ENCODE data around the gene HBA2.
"Not testable (repeated sequence)": the region's sequence is repeated elsewhere in the genome, so short reads cannot be mapped to it uniquely, and the experiment has no call there.

Gene HBA2

GRCh38 chr16:188674-189073, 16.0 kb downstream of the HBA2 start:
- FAIRE-seq (no peak), DNase-seq (ENCODE audit: extremely low spot score, insufficient read length, low read depth) (no peak)

- no peak for DNase-seq (ENCODE audit: extremely low spot score, insufficient read length, low read depth)
- no peak for FAIRE-seq
These were observed 17.0 kb downstream of the HBA2 start for GRCh38 chr16:189604-190186.

GRCh38 chr16:191831-192230, 19.2 kb downstream of the HBA2 start:
- no peak for FAIRE-seq
- no peak for DNase-seq (ENCODE audit: extremely low spot score, insufficient read length, low read depth)

- DNase-seq (ENCODE audit: extremely low spot score, insufficient read length, low read depth) (no peak), FAIRE-seq (no peak)
These were observed 20.0 kb downstream of the HBA2 start for GRCh38 chr16:192686-193085.

GRCh38 chr16:193441-193840, 20.8 kb downstream of the HBA2 start:
- FAIRE-seq: no peak

GRCh38 chr16:194516-194915, 21.8 kb downstream of the HBA2 start:
- DNase-seq (ENCODE audit: extremely low spot score, insufficient read length, low read depth): no peak

More at GRCh38 chr16:193441-193840, 20.8 kb downstream of the HBA2 start:
- DNase-seq (ENCODE audit: extremely low spot score, insufficient read length, low read depth): no peak

GRCh38 chr16:200388-200787, 27.7 kb downstream of the HBA2 start:
- no peak for DNase-seq (ENCODE audit: extremely low spot score, insufficient read length, low read depth)
- no peak for FAIRE-seq

More at GRCh38 chr16:194516-194915, 21.8 kb downstream of the HBA2 start:
- no peak for FAIRE-seq

- FAIRE-seq (no peak), DNase-seq (ENCODE audit: extremely low spot score, insufficient read length, low read depth) (no peak)
These were observed 30.6 kb downstream of the HBA2 start for GRCh38 chr16:203246-203645.

- not testable (repeated sequence) for FAIRE-seq; DNase-seq (ENCODE audit: extremely low spot score, insufficient read length, low read depth)
These were observed 31.4 kb downstream of the HBA2 start for GRCh38 chr16:204046-204445.

- DNase-seq (ENCODE audit: extremely low spot score, insufficient read length, low read depth); FAIRE-seq: not testable (repeated sequence)
These were observed 36.7 kb downstream of the HBA2 start for GRCh38 chr16:209359-209758.

GRCh38 chr16:211631-212180, 39.0 kb downstream of the HBA2 start:
- FAIRE-seq; DNase-seq (ENCODE audit: extremely low spot score, insufficient read length, low read depth): not testable (repeated sequence)

GRCh38 chr16:212999-213398, 40.3 kb downstream of the HBA2 start:
- no peak for FAIRE-seq
- no peak for DNase-seq (ENCODE audit: extremely low spot score, insufficient read length, low read depth)

GRCh38 chr16:220021-220420, 47.3 kb downstream of the HBA2 start:
- DNase-seq (ENCODE audit: extremely low spot score, insufficient read length, low read depth) (no peak), FAIRE-seq (no peak)

All from GM18507 (cell line).